ENCODE measurements around the gene TNRC6C. TPM values are rescaled to one million over a fixed set of nuclear protein-coding genes. Genes with fewer than 3 reads are reported as not detected.

TNRC6C gene
- total and polyA plus RNA-seq, 2 experiments from 2014 or later = 4.2 to 5.6 TPM

- Histone ChIP-seq H3K36me3 (replicated peaks; ENCODE audit: insufficient read depth, low read depth) (no peaks in the 10 kb centered on the region), H3K27me3 (no peaks in the 10 kb centered on the region)
Measured at GRCh38 chr17:78107976-78108725, 149.6 kb downstream of the TNRC6C start.

GRCh38 chr17:78108726-78109488, 150.4 kb downstream of the TNRC6C start:
- peaks cover 14% of the 10 kb centered on the region for H3K4me1 ChIP-seq (ENCODE audit: insufficient read depth)
- H2AFZ ChIP-seq = no peak overlapping the region
- no peaks in the 10 kb centered on the region for H3K79me2 ChIP-seq
- no peaks in the 10 kb centered on the region for H3K27me3 ChIP-seq
- no peak for DNase-seq (ENCODE audit: low spot score)
- H3K4me3 ChIP-seq = no peak overlapping the region
- no peaks in the 10 kb centered on the region for H3K9me2 ChIP-seq (replicated peaks; ENCODE audit: insufficient read depth)
- H3K4me2 ChIP-seq = no peak overlapping the region
- 88% methylated on average over 18 of the region's 18 CpGs for WGBS (ENCODE audit: low lambda C conversion rate, missing lambda C conversion rate)
- no peaks in the 10 kb centered on the region for H3K9me3 ChIP-seq (ENCODE audit: low read depth)
- TF ChIP-seq EZH2 (IDR thresholded peaks at IDR 0.05; ENCODE audit: borderline replicate concordance) = no peak
- TF ChIP-seq CTCF (IDR thresholded peaks at IDR 0.05; ENCODE audit: poor library complexity) = no peak
- TF ChIP-seq EZH2phosphoT487 (IDR thresholded peaks at IDR 0.05; ENCODE audit: low read depth, severe bottlenecking, unreplicated experiment) = no peak
- no peaks in the 10 kb centered on the region for H4K20me1 ChIP-seq (ENCODE audit: insufficient read depth, poor library complexity, severe bottlenecking)
- no peaks in the 10 kb centered on the region for H3K36me3 ChIP-seq (replicated peaks; ENCODE audit: insufficient read depth, low read depth)
- H3K27ac ChIP-seq = no peak overlapping the region

More at GRCh38 chr17:78107976-78108725, 149.6 kb downstream of the TNRC6C start:
- Histone ChIP-seq H2AFZ (no peak overlapping the region), H3K4me2 (no peak overlapping the region), H3K4me3 (no peak overlapping the region), H3K27ac (no peak overlapping the region), H3K9me2 (replicated peaks; ENCODE audit: insufficient read depth) (no peaks in the 10 kb centered on the region), H3K9me3 (ENCODE audit: low read depth) (no peaks in the 10 kb centered on the region), H4K20me1 (ENCODE audit: insufficient read depth, poor library complexity, severe bottlenecking) (no peaks in the 10 kb centered on the region), H3K4me1 (ENCODE audit: insufficient read depth) (peaks cover 14% of the 10 kb centered on the region), H3K79me2 (no peaks in the 10 kb centered on the region)
- WGBS (ENCODE audit: low lambda C conversion rate, missing lambda C conversion rate) = 93% methylated on average over 20 of the region's 21 CpGs
- no peak for DNase-seq (ENCODE audit: low spot score)
- TF ChIP-seq EZH2 (IDR thresholded peaks at IDR 0.05; ENCODE audit: borderline replicate concordance) = no peak
- TF ChIP-seq CTCF (IDR thresholded peaks at IDR 0.05; ENCODE audit: poor library complexity) = no peak
- TF ChIP-seq EZH2phosphoT487 (IDR thresholded peaks at IDR 0.05; ENCODE audit: low read depth, severe bottlenecking, unreplicated experiment) = no peak

GRCh38 chr17:78109489-78109761, 150.9 kb downstream of the TNRC6C start:
- Histone ChIP-seq H4K20me1 (ENCODE audit: insufficient read depth, poor library complexity, severe bottlenecking) (no peaks in the 10 kb centered on the region), H3K9me2 (replicated peaks; ENCODE audit: insufficient read depth) (no peaks in the 10 kb centered on the region), H3K4me2 (no peak overlapping the region), H3K79me2 (no peaks in the 10 kb centered on the region), H3K27ac (no peak overlapping the region), H3K36me3 (replicated peaks; ENCODE audit: insufficient read depth, low read depth) (no peaks in the 10 kb centered on the region), H3K27me3 (no peaks in the 10 kb centered on the region), H3K9me3 (ENCODE audit: low read depth) (no peaks in the 10 kb centered on the region), H2AFZ (no peak overlapping the region), H3K4me1 (ENCODE audit: insufficient read depth) (peaks cover 14% of the 10 kb centered on the region), H3K4me3 (no peak overlapping the region)
- 85% methylated on average over 9 of the region's 9 CpGs for WGBS (ENCODE audit: low lambda C conversion rate, missing lambda C conversion rate)
- TF ChIP-seq EZH2 (IDR thresholded peaks at IDR 0.05; ENCODE audit: borderline replicate concordance) (no peak), EZH2phosphoT487 (IDR thresholded peaks at IDR 0.05; ENCODE audit: low read depth, severe bottlenecking, unreplicated experiment) (no peak), CTCF (IDR thresholded peaks at IDR 0.05; ENCODE audit: poor library complexity) (no peak)
- no peak for DNase-seq (ENCODE audit: low spot score)

Measured in hepatocyte (in vitro differentiated cells).